Testis (tissue), 3 donors: ENCODE measurements around the gene GNPTAB. TPM values are rescaled to one million over a fixed set of nuclear protein-coding genes. Genes with fewer than 3 reads are reported as not detected.

Experiments used
- DNase-seq: peaks from one replicate; pipeline ENCODE4 v3.0.0-alpha.2; 2019
- H3K27ac ChIP-seq, 2 donors: fragments of 200-600 bp; sonication (generic); one replicate each; pipeline ENCODE4 v1.5.1; 2019
- H3K27me3 ChIP-seq: fragments of 200-600 bp; sonication (generic); one replicate; pipeline ENCODE4 v1.5.1; 2019
- H3K36me3 ChIP-seq: fragments of 200-600 bp; sonication (generic); one replicate; pipeline ENCODE4 v1.5.1; 2017; ENCODE audit warnings: low read depth; ENCODE audit errors: missing control alignments
- H3K4me1 ChIP-seq: fragments of 200-600 bp; sonication (generic); one replicate; pipeline ENCODE4 v1.5.1; 2019
- H3K4me3 ChIP-seq, 2 donors: fragments of 200-600 bp; sonication (generic); one replicate each; pipeline ENCODE4 v1.5.1; 2017 to 2019
- H3K9me3 ChIP-seq: fragments of 200-600 bp; sonication (generic); one replicate; pipeline ENCODE4 v1.5.1; 2017
- CTCF ChIP-seq, 3 experiments: fragments of 450-650 bp in 2 of 3; fragments of 200-600 bp in 1 of 3; sonication (generic) in 1 of 3; IDR thresholded peaks; one replicate each; pipeline ENCODE4 v1.5.1; 2016 to 2019; ENCODE audit warnings: antibody characterized with exemption in 3 of 3, mild to moderate bottlenecking in 2 of 3, moderate library complexity in 1 of 3
- POLR2A ChIP-seq: fragments of 450-650 bp; IDR thresholded peaks from one replicate; pipeline ENCODE4 v1.6.1; 2017; ENCODE audit warnings: antibody characterized with exemption, mild to moderate bottlenecking, moderate library complexity
- WGBS, 2 donors: methylation state at CpG; one replicate each; pipeline ENCODE4 v1.1.5; 2018; 5-methylcytosine and 5-hydroxymethylcytosine counted together
- intact Hi-C: fragments of 100-400 bp; cut with DNase I; formaldehyde crosslinking; loops from one replicate; pipeline ENCODE4 v1.15.1; 2023; ENCODE audit warnings: low total_unique reads
- polyA plus RNA-seq: library from polyadenylated mRNA; stranded (reverse); fragments of 350-450 nt; fragmentation: Illumina TruSeq; extraction: RNeasy Lipid Tissue Mini Kit (QIAGEN cat#74804); gene quantifications from one replicate; pipeline ENCODE4 v1.2.3, GENCODE V29; 2014; ENCODE audit warnings: low read depth, low replicate concordance; ENCODE audit not compliant: insufficient read depth
- total RNA-seq, 2 donors: library from RNA; depleted of rRNA; stranded (reverse); fragments of >200 nt; gene quantifications; one replicate each; pipeline ENCODE4 v1.2.3, GENCODE V29; 2016

Gene GNPTAB
- total and polyA plus RNA-seq, 3 donors from 2014 or later = 19.1 to 41.3 (median 39.6) TPM

DNA sequence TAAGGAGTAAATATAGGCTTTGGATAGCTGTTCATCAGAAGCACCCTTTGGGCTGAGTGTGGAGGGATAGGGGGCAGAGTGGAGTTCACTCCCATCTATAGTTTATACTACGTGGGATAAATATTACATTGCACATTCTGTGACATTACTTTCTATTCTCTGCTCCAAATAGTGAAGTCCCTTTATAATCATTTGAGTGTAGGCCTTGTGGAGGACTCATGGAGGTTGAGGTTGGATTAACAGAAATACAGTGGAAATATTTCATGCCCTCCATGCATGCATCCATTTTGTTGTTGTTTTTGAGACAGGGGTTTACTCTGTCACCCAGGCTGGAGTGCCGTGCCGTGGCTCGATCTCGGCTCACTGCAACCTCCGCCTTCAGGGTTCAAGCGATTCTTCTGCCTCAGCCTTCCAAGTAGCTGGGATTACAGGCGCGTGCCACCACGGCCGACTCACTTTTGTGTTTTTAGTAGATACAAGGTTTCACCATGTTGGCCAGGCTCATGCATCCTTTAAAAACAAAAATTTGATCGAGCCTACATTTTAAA, 131.9 kb downstream of the GNPTAB start:
- Histone ChIP-seq H3K36me3 (no peaks in the 10 kb centered on the region), H3K27ac (peak overlapping the region in 1 of 2 donors; percentile 94), H3K27me3 (no peaks in the 10 kb centered on the region), H3K9me3 (no peaks in the 10 kb centered on the region), H3K4me3 (peak overlapping the region; percentile 85 to 91), H3K4me1 (peaks cover 13% of the 10 kb centered on the region)
- no peak for DNase-seq
- TF ChIP-seq CTCF (IDR thresholded peaks at IDR 0.05) = no peak
- TF ChIP-seq POLR2A = no peak
- intact Hi-C loops = no loop called here
- WGBS, 2 donors = 43 to 64% methylated on average over 12 of the region's 12 CpGs

DNA sequence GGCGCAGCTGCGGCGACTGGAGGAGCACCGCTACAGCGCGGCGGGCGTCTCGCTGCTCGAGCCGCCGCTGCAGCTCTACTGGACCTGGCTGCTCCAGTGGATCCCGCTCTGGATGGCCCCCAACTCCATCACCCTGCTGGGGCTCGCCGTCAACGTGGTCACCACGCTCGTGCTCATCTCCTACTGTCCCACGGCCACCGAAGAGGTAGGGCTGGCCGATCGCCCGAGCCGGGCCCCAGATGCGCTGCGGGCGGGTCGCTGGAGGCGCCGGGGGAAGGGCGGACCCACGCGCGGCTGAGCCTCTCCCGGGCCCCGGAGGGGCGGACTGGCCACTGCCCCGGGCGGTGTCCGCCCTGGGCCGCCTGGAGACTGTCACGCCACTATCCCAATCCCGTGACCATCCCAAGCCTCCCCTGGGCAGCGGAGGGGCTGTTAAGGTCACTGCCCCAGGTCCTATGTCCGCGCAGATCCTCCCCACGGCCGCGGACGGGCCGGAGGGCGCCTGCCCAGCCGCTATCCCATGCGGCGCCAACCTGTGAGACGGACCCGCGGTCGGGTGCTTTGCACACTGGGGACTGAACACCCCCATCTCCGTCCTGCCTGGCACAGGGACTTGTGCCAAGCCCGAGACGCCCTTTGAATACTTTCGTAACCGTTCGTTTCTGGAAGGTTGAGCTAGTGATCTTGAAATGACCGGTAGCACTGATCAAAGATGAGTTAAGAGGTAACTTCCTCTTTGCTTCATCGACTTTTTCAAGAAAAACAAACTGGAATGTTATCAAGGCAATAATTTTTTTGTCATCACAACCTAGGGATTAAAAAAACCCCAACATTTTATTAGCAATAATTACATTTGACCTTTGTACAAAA, 132.6 kb downstream of the GNPTAB start:
- H3K4me1 ChIP-seq = peaks cover 13% of the 10 kb centered on the region
- intact Hi-C loops = no loop called here
- peak; percentile 47 for DNase-seq
- H3K27me3 ChIP-seq = no peaks in the 10 kb centered on the region
- no peaks in the 10 kb centered on the region for H3K36me3 ChIP-seq
- H3K27ac ChIP-seq = peak overlapping the region; percentile 91 to 94
- H3K4me3 ChIP-seq = peak overlapping the region; percentile 85 to 91
- 0% methylated on average over 10 to 42 of the region's 67 CpGs for WGBS, 2 donors
- TF ChIP-seq CTCF (IDR thresholded peaks at IDR 0.05) (no peak), POLR2A (no peak)
- H3K9me3 ChIP-seq = no peaks in the 10 kb centered on the region

- no peaks in the 10 kb centered on the region for H3K36me3 ChIP-seq
- peak within 1 kb of the TSS; percentile 85 to 91 for H3K4me3 ChIP-seq
- DNase-seq = peak; percentile 84
- no peaks in the 10 kb centered on the region for H3K27me3 ChIP-seq
- TF ChIP-seq POLR2A (no peak), CTCF (IDR thresholded peaks at IDR 0.05) (no peak)
- H3K27ac ChIP-seq = peak within 1 kb of the TSS; percentile 91 to 94
- WGBS, 2 donors = 0% methylated on average over 17 to 53 of the region's 80 CpGs
- H3K9me3 ChIP-seq = no peaks in the 10 kb centered on the region
- H3K4me1 ChIP-seq = peaks cover 12% of the 10 kb centered on the region
- intact Hi-C loops = no loop called here
Measured at GRCh38 chr12:101697197-101697929, 133.4 kb downstream of the GNPTAB start, which contains the start of gene CHPT1. Gene CHPT1, plus strand, starts transcription at chr12:101697640. Its CDS starts 222 bp downstream, at chr12:101697862.

- Histone ChIP-seq H3K4me3 (peak overlapping the region; percentile 85 to 91), H3K27me3 (no peaks in the 10 kb centered on the region), H3K27ac (peak overlapping the region; percentile 91 to 94), H3K36me3 (no peaks in the 10 kb centered on the region), H3K9me3 (no peaks in the 10 kb centered on the region), H3K4me1 (peaks cover 7% of the 10 kb centered on the region)
- WGBS, 2 donors = 24 to 30% methylated on average over 18 of the region's 18 CpGs
- TF ChIP-seq CTCF (IDR thresholded peaks at IDR 0.05) (no peak), POLR2A (no peak)
- intact Hi-C loops = no loop called here
- DNase-seq = peak; percentile 45
Measured at GRCh38 chr12:101696251-101697196, 134.2 kb downstream of the GNPTAB start.
